HG03442 (cell line): ENCODE measurements around the gene FAM171A1.

ENCODE experiments used
- ATAC-seq: cut with Tn5 transposase; IDR thresholded peaks from one replicate; pipeline ENCODE4 v1.9.1; 2021; ENCODE audit warnings: mild to moderate bottlenecking, moderate library complexity; ENCODE audit not compliant: unreplicated experiment

Gene FAM171A1

DNA sequence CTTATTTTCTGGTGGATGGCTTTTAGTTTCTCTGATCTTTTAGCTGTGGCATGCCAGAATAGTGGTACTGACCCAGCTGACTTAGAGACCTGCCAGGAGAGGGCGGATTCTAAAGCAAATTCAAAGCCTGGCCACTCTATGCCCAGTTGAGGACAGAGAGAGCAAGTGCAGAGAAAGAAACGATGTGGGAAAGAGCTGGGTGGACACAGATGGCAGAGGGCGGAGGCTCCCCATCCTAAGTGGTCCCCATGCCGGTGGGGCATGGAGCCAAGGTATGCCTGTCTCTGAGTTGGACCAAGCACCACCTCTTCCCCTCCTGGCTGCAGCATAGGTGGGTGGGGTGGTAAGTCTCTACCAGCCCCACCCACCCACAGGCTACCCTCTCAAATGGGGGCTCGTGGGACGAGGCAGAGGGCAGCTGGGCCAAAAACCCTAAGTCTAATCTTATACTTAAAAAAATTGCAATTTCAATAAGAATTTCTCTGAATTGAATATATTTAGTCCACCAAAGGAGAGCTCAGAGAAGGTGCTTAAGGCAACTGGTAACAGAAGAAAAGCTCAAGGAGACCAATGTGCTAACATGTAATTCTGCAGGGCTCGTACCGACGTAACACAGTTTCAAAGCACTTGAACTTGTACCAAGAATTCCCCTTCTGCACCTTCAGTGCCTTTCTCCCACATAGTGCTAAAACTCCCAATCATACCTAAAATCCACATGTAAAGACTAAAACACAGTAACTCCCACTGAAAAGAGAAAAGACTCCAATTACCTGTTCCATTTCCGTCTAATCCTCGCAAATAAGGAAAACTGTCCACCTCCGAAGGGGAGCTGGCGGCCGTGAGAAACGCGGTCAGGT is 116.9 kb downstream of the FAM171A1 start:
- ATAC-seq: no peak

DNA sequence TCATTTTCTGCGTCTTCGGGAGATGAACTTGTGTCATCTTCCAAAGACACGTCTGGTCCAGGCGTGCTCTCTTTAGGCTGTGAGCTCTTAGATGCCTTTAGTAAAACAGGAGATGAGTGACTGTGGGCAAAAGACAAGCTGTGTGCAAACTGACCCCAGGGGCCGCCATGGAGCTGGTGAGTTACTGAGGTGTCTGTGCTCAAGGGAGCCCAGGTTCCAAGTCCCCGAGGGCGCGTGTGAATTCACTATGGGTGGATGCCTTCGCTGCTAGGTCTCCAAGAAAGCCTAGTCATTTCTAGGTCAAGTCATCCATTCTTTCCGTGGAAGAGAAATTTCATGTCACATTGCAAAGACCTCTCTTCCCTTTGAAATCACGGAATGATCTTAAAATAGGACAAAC is 118.7 kb downstream of the FAM171A1 start:
- no peak for ATAC-seq

DNA sequence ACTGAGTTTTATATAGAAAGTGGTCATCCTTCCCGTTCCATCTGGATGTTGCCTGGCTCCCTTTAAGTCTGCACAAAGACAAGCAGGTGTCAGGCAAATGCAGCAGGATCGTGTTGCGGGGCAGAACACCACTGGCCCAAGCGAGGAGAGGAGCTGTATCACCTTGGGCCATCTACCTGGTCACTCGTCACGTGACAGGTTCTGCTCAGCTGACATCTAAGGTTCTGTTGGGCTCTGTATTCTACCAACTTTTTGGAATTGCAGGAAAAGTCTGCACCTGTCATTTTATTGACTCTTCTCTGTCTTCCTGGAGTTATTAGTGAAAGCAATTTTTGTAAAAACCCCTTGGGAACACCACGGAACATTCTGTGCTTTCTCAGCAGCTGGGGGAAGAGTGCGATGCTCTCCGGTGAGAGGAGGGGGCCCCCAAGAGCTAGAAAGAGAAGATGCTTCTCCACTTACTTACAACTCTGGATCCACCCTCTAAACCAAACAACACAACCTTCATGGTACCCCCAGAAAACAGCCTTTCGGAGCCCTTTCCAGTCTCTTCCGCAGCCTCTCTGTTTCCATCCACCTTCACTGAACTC is 119.2 kb downstream of the FAM171A1 start:
- no peak for ATAC-seq

DNA sequence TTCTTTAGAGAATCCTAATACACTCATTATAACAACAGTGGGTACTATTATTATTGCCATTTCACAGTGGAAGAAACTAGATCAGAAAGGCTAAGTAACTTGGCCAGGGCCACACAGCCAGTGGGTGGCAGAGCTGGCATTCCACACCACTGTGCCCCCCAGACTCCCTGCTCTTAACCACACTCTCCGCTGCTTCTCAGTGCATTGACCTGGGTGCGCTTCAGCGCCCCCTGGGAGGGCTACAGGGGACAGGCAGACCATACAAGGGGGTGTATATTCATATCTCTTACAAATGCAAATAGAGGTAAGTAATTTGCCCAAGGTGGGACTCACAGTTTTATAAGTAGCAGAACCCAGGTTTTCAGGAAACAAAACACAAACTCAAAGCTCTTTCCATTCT is 125.6 kb downstream of the FAM171A1 start:
- ATAC-seq: no peak

DNA sequence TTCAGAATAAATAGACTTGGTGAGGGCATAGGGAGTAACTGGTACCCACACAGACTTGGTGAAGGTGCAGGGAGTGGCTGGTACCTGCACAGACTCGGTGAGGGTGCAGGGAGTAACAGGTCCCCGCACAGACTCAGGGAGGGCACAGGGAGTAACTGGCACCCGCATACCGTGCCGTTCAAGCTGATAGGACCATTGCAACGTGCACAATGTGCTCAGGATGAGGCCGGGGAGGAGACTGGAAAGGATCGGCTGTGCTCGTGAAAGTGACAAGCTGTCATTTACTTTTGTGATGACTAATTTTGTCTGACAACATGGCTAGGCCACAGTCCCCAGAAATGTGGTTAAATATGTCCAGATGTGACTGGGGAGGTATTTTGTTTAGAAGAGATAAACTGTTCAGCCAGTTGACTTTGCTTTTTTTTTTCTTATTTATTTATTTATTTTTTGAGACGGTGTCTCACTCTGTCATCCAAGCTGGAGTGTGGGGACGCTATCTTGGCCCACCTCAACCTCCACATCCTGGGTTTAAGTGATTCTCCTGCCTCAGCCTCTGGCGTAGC is 126.4 kb downstream of the FAM171A1 start:
- no peak for ATAC-seq

DNA sequence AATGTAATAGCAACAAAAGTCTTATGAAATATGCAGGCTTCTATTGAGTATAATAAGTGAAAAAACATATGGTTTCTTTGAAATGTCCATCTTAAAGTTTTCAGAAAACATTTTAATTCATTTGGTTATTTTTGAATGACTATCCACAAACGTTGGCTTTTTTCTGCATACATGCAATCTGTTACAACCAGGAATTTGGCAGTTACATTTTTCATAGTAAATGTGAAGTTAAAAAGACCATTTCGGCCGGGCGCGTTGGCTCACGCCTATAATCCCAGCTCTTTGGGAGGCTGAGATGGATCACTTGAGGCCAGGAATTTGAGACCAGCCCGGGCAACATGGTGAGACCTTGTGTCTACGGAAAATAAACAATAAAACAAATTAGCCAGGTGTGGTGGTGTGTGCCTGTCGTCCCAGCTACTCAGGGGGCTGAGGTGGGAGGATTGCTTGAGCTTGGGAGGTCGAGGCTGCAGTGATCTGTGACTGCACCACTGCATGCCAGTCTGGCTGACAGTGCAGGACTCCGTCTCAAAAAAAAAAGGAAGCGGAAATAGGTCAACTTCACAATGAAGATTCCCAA is 128.7 kb downstream of the FAM171A1 start:
- no peak for ATAC-seq

DNA sequence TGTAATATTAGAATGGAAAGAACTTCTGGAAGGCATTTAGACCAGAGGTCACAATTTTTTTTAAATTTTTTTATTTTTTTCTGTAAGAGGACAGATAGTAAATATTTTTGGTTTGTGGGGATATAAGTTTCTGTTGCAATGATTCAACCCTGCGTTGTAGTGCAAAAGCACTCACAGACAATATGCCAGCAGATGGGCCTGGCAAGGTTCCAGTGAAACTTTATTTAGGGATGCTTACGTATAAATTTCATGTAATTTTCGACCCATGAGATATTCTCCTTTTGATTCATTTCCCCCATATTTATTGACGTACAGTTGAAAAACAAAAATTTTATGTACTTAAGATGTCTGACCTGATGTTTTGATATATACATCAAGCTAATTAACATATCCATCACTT is 129.8 kb downstream of the FAM171A1 start:
- no peak for ATAC-seq

DNA sequence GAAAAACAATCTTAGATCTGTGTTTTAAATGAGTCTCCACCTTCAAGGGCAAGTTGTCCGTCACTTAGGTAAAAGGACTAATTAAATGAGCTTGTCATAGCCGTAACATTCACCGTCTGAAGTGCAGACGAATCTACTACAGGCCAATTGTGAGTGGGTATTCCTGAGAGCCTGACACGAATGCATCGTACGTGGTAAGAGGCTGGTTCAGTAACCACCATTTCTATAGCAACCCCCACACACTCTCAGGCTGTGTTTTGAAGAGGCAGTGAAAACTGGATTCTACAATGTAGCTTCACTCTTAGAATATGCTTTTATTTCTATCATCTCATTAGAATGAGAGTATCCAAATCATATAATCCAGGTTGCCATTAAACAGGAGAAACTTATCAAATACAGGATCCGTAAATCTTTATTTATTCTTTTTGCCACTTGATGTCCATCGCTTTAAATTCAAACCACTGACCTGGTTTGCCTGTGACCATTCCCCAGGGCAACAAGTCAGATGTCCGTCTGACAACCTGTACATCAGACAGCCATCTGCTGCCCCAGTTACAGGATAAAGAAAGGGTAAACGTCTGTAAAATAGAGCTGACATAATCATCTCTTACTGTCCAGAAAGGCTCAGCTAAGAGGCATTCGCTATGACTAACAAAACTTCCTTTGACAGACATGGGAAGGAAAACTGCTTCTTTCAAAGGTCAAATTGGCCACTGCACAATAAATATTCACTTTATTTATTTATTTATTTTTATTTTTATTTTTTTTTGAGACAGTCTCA is 132.3 kb downstream of the FAM171A1 start:
- no peak for ATAC-seq

DNA sequence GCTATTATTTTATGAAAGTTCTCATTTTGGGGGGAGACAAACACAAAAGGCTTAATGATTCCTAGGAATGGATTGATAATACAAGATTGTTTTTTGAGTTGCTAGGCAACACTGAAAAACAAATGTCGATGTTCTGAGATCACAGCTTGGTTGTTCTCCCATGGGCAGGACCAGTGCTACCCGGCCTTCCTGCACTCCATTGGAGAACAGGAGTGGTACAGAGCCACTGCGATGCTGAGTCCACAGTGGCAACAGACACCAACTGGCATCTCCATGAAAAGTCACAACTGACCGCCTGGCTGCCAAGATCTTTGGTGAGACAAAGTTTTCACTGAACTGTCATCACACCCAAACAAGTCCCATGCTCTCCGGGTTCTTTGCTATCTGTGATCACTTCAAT is 133.7 kb downstream of the FAM171A1 start:
- no peak for ATAC-seq

DNA sequence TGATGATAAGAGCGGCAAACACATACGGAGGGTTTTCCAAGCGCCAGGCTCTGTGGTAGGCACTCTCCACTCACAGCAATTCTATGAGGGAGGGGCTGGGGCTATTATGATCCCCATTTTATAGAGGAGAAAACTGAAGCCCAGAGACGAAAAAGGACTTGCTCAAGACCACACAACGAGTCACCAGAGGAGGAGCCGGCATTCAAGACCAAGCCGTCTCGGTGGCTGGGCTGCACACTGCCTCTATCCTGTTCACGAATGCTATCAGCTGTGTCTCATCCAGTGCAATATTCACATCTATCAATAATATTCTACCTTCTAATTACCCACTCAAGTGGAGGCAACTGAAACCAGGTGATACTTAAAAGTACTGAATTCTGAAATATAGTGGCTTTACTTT is 134.7 kb downstream of the FAM171A1 start:
- no peak for ATAC-seq

DNA sequence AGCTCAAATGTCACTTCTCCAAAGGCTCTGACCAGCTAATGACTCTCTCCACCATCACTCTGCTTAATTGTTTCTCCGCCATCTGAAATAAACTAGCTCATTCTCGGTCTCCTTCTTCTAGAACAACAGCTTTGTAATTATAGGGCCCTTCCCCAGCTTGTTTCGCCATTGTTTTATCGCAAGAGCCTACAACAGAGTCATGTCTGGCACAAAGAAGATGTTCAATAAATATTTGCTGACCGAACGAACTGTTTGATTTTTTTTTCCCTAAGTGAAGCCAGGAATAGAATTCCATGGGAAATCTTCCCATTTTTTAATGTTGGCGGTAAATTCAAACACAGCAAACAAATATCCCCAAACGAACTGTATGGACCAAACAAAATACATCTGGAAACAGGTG is 138.8 kb downstream of the FAM171A1 start:
- ATAC-seq: no peak

DNA sequence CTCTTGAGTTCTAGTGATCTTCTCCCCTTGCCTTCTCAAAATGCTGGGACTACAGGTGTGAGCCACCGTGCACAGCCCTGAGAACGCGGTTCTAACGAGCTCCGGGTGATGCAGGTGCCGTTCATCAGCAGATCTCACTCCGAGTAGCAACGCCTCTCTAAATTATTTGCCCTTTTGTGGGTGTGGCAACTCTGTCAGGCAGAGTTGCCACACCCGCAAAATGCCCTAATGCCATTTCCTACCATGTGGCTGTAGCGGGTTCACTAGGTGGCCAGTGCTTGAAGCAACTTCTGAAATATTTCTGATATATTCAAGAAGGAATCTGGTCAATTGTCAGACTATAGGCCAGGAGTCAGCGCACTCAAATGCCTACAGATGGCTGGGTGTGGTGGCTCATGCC is 139.7 kb downstream of the FAM171A1 start:
- no peak for ATAC-seq

DNA sequence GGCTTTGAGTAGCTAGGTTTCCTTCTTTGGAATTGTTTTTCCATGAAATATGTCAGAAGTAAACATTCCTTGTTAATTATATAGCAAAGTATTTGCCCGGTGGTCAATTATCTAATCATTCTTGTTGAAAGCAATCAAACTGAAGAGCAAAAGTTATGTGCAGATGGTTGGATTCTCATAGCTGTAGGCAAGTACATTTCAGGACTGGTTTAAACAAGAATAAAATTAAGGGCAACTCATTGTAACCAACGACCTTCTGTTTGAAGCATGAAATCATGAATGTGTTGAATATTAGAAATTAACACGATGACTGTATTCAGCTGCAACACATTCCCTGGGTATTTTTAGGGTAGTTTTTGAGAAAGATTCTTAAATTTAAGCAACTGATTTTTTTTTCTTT is 140.8 kb downstream of the FAM171A1 start:
- ATAC-seq: no peak

DNA sequence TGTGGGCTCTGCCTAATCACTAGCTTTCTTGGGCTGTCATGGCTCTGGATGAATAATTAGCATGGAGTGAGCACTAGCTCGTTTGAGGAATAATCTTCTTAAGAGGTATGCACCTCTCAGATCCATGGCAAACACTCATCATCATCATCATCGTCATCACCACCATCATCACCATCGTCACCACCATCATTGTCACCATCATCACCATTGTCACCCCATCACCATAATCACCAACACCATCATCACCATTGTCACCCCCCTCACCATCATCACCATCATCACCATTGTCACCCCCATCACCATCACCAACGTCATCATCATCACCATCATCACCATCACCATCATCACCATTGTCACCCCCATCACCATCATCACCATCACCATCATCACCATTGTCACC is 141.8 kb downstream of the FAM171A1 start:
- no peak for ATAC-seq

DNA sequence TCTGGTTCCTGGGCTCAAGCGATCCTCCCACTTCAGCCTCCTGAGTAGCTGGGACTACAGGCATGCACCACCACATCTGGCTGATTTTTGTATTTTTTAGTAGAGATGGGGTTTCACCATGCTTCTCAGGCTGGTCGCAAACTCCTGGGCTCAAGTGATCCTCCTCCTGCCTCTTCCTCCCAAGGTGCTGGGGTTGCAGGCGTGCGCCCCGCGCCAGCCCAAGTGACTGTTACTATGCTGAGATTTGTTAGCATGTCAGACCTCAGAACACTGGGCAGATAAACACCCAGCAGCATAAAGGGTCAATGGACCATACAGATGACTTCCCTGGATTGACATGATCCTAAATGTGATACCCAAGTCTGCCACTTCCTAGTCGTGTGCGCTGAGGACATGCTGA is 142.7 kb downstream of the FAM171A1 start:
- ATAC-seq: no peak

DNA sequence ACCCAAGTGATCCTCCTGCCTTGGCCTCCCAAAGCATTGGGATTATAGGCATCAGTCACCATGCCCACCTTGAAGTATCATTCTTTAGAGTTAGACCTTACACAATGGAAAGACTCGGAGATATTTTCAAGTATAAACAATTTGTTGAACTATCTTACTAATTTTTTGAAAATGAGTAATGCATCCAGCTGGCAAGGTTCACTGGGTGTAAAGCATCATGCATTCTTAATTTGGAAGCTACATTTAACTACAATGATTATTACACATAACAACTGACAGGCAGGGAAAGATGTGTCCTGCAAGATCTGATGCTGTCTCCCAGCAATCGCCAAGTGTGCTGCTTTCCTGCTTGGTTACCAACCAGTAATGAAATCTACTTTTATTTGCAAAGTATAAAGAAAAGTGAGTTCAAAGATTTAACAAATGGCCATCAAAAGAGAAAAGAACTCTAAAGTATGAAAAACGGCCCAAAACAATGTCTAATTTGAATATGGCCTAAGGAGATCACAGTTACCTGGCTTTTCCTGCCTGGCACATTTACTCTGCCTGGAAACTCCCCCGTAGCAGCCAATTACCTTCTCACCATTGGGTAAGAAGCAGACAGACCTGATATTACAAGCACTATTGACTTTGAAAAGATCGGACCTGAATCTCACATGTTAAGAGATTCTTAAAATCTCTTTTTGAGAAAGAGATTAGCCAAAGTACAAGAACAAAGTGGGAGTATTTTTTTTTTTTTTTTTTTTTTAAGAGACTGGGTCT is 143.3 kb downstream of the FAM171A1 start:
- no peak for ATAC-seq

DNA sequence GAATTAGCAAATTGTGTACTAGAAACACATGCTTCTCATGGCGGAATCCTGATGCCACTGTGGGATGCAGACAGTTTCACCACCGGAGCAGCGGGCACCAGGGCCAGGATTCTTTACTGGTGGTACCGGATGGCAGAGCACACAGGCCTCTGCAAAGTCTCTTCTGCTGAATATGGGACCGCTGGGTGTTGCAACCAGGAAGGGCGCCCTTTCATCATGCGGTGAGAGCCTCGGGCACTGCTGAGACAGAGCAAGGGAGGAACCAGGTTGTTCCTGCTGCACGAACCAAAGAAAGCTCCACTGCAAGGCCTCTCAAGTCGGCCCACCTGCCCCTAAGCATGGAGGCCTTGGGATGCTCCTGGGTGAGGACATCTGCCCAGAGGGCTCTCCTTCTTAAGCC is 145.6 kb downstream of the FAM171A1 start:
- ATAC-seq: no peak

DNA sequence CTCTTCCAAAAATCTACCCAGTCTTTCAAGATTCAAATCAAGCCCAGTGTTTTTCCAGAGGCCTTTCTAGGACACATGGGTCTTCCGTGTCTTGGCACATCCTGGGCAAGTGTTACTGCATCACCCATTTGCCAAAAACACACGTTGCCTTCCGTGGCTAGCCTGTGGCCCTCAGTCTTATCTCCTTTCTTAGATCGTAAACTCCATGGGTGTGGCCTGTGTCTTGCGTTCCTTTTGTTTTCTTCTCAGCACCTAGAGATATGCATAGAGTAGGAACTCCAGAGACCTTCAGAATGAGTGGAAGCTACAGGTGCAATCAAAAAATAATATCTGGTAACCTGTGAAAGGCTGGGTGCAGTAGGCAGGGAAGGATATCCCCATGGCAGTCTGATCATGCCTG is 146.1 kb downstream of the FAM171A1 start:
- no peak for ATAC-seq

DNA sequence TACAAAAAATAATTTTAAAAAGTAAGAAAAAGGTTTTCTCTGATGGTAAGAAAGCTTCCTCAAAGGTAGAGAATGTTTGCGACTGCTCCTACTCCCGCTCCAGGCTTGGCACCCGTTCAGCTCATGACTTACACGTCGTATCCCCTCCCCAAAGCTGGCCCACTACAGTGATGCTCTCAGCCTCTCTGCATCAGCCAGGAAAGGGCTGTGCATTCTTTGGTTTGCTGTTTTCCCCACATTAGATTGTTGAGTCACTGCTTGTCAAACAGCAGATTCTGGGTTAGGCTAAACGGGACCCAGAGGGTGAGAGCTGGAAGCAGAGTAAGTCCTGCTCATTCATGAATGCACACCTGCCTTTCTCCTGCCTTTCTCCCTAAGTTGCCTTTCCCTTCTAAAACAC is 147.9 kb downstream of the FAM171A1 start:
- no peak for ATAC-seq

DNA sequence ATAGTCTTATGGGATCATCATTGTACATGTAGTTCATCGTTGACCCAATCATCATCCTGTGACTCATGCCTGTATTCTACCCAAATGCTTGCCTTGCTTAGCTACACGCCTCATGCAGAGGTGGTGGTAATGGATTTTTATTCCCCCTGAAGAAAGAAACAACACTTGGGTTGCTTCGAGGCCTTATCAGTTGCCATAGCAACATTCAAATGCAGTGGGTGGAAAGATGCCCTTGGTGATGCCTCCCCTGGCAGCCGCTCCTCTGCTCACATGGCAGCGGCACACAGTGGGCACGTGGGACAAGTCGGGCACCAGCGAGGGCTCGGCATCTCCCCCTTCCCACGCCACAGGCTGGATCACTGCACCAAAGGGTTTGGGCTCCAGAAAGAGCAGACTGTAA is 148.6 kb downstream of the FAM171A1 start:
- no peak for ATAC-seq

DNA sequence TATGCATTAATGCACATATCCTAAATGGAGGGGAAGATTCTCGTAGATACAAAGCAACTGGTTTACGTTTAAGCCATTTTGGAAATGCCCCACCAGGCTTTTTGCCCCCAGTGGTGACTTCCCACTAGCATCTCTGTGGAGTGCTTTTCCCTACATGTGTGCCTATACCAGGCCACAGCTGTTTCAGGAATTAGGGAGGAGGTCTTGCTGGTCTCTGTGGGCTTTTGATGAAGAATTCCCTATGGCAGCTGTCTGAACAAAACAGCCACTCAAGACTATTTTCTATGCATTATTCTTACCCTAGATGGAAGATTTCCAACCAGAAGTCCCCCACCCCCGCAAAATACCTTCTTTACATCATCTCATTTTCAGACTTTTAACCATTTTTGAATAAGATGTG is 150.6 kb downstream of the FAM171A1 start:
- no peak for ATAC-seq
